Testis (tissue), 2 donors: ENCODE data around the gene TNFRSF14.

Experiments
- CTCF ChIP-seq, 3 experiments: fragments of 450-650 bp in 2 of 3; fragments of 200-600 bp in 1 of 3; sonication (generic) in 1 of 3; IDR thresholded peaks; one replicate each; pipeline ENCODE4 v1.5.1; 2016 to 2019; ENCODE audit warnings: antibody characterized with exemption in 3 of 3, mild to moderate bottlenecking in 2 of 3, moderate library complexity in 1 of 3
- POLR2A ChIP-seq: fragments of 450-650 bp; IDR thresholded peaks from one replicate; pipeline ENCODE4 v1.6.1; 2017; ENCODE audit warnings: antibody characterized with exemption, mild to moderate bottlenecking, moderate library complexity

GRCh38 chr1:2523891-2524609 lies 32.1 kb upstream of the TNFRSF14 start:
- TF ChIP-seq POLR2A, result no peak
- no peak for TF ChIP-seq CTCF (IDR thresholded peaks at IDR 0.05)
